Brain microvascular endothelial cell (primary cell): ENCODE results near the gene PCGF3.
"Not testable (repeated sequence)": the region's sequence is repeated elsewhere in the genome, so short reads cannot be mapped to it uniquely, and the experiment has no call there.

ENCODE experiments used
- DNase-seq: peaks from one replicate; pipeline ENCODE4 v3.0.0-alpha.2; 2020
- H3K27ac ChIP-seq: fragments of 250-450 bp; sonication (Bioruptor Pico); 2 replicates; pipeline ENCODE4 v1.5.1; 2020; ENCODE audit warnings: mild to moderate bottlenecking, moderate library complexity
- H3K27me3 ChIP-seq: fragments of 250-450 bp; sonication (Bioruptor Pico); replicated peaks from 2 replicates; pipeline ENCODE4 v1.5.1; 2020; ENCODE audit warnings: mild to moderate bottlenecking
- H3K36me3 ChIP-seq: fragments of 250-450 bp; sonication (Bioruptor Pico); replicated peaks from 2 replicates; pipeline ENCODE4 v1.5.1; 2020; ENCODE audit warnings: mild to moderate bottlenecking
- H3K4me3 ChIP-seq: 2 replicates; pipeline ENCODE4 v1.5.1; 2011; ENCODE audit warnings: low read depth, mild to moderate bottlenecking, control low read depth, low read length, moderate library complexity
- in situ Hi-C: cut with HindIII; loops from 2 replicates; pipeline ENCODE4 v1.10.0; 2017; ENCODE audit warnings: low sequenced_read_pairs, low pct_ligation_motif_present
- TF ChIP-seq, protein P1 (sequence below): IDR thresholded peaks from 2 replicates; pipeline ENCODE4 v1.5.1; 2011; ENCODE audit warnings: low read depth, mild to moderate bottlenecking, moderate library complexity, low read length, control low read depth, inconsistent platforms; ENCODE audit errors: missing control alignments

The PCGF3 gene

DNA sequence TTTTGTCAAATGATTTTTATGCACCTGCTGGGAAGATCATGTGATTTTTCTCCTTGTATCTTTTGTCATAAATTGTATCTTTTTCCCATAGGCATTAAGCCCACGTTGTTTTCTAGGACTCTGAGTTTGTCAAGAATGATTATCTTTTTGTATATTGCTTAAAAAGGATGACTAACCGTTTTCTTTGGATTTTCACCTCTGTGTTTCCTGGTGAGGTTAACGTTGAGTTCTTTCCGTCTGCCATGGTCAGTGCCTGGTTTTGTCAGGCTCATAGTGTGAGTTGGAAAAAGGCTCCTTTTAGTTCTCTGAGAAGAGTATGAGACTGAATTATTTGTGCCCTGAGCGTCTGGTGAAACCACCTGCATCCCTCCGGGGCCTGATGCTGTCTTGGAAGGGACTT, 21.9 kb downstream of the PCGF3 start:
- Histone ChIP-seq H3K4me3 (no peak overlapping the region), H3K27ac (no peak overlapping the region), H3K36me3 (peaks cover 18% of the 10 kb centered on the region), H3K27me3 (no peaks in the 10 kb centered on the region)
- TF ChIP-seq, protein P1, sequence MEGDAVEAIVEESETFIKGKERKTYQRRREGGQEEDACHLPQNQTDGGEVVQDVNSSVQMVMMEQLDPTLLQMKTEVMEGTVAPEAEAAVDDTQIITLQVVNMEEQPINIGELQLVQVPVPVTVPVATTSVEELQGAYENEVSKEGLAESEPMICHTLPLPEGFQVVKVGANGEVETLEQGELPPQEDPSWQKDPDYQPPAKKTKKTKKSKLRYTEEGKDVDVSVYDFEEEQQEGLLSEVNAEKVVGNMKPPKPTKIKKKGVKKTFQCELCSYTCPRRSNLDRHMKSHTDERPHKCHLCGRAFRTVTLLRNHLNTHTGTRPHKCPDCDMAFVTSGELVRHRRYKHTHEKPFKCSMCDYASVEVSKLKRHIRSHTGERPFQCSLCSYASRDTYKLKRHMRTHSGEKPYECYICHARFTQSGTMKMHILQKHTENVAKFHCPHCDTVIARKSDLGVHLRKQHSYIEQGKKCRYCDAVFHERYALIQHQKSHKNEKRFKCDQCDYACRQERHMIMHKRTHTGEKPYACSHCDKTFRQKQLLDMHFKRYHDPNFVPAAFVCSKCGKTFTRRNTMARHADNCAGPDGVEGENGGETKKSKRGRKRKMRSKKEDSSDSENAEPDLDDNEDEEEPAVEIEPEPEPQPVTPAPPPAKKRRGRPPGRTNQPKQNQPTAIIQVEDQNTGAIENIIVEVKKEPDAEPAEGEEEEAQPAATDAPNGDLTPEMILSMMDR: no peak
- in situ Hi-C loops: no loop called here
- no peak for DNase-seq

GRCh38 chr4:729336-730315, 24.0 kb downstream of the PCGF3 start:
- H3K27ac ChIP-seq: no peak overlapping the region
- no peaks in the 10 kb centered on the region for H3K27me3 ChIP-seq
- peaks cover 30% of the 10 kb centered on the region for H3K36me3 ChIP-seq
- DNase-seq: no peak
- no peak overlapping the region for H3K4me3 ChIP-seq
- TF ChIP-seq, protein P1: no peak
- in situ Hi-C loops: no loop called here

DNA sequence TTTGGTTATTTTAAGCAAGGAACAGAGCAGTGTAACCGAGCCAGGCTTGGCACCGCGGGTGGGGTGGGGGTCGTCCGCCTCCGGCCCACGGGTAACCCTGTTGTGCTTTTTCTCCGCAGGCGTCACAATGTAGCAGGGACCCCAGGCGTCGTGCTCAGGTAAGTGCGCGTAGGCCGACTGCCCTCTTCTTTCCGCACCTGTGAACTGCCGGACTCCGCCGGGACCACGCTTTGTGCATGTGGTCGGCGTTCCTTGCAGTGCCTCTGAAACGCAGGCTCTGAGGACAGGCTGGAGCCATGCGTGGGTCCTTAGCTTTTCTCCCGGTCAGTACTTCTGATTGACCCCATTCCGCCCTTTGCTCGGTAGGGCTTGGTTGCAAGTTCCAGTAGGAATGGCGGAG, 24.9 kb downstream of the PCGF3 start:
- TF ChIP-seq, protein P1: no peak
- no peak for DNase-seq
- Histone ChIP-seq H3K27me3 (no peaks in the 10 kb centered on the region), H3K4me3 (no peak overlapping the region), H3K27ac (no peak overlapping the region), H3K36me3 (peaks cover 39% of the 10 kb centered on the region)
- in situ Hi-C loops: no loop called here

GRCh38 chr4:730946-731904, 25.6 kb downstream of the PCGF3 start:
- DNase-seq, H3K4me3 ChIP-seq, H3K27me3 ChIP-seq, H3K27ac ChIP-seq, in situ Hi-C loops: not testable (repeated sequence)
- peaks cover 44% of the 10 kb centered on the region for H3K36me3 ChIP-seq

DNA sequence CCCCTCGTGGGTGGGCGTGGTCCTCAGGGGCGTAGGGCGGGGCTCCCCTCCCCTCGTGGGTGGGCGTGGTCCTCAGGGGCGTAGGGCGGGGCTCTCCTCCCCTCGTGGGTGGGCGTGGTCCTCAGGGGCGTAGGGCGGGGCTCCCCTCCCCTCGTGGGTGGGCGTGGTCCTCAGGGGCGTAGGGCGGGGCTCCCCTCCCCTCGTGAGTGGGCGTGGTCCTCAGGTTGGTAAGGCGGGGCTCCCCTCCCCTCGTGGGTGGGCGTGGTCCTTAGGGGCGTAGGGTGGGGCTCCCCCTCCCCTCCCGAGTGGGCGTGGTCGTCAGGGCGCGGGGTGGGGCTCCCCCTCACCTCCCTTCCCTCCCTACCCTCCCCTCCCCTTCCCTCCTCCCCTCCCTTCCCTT, 26.3 kb downstream of the PCGF3 start:
- H3K27ac ChIP-seq, DNase-seq, in situ Hi-C loops, H3K4me3 ChIP-seq, H3K27me3 ChIP-seq: not testable (repeated sequence)
- H3K36me3 ChIP-seq: peaks cover 44% of the 10 kb centered on the region

DNA sequence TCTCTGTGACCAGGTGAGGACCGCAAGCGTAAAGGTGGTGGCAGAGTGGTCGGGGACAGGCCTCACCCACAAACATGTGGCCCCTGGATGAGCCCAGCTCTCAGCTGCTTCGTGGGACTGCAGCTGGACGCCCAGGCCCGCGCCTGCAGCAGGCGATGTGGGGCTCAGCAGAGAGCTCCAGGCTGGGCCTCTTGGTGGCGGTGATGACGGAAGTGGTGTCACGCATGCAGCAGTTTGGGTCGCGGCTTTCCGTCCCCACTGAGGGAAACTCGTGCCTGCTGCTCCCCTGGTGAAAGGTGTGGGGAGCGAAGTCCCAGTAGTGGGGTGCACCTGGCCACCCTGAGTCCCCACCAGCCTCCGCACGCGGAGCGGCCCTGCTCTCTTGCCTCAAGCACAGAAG, 26.9 kb downstream of the PCGF3 start:
- DNase-seq: no peak
- Histone ChIP-seq H3K36me3 (peaks cover 49% of the 10 kb centered on the region), H3K4me3 (no peak overlapping the region), H3K27me3 (no peaks in the 10 kb centered on the region), H3K27ac (no peak overlapping the region)
- TF ChIP-seq, protein P1: no peak
- in situ Hi-C loops: no loop called here
